Upper lobe of left lung (tissue), 6 donors: ENCODE results near the gene ECEL1. TPM values are rescaled to one million over a fixed set of nuclear protein-coding genes. Genes with fewer than 3 reads are reported as not detected.
A peak's percentile ranks its signal among the peaks of the same experiment; 100 is the strongest.

Source experiments
- ATAC-seq, 2 donors: fragments of 200-7000 bp; cut with Tn5 transposase; one replicate each; pipeline ENCODE4 v1.9.1; 2022; ENCODE audit warnings: mild to moderate bottlenecking in 2 of 2, moderate library complexity in 2 of 2; ENCODE audit not compliant: low FRiP score in 2 of 2
- DNase-seq, 2 donors: peaks; one replicate each; pipeline ENCODE4 v3.0.0-alpha.2; 2019 to 2020
- H3K27ac ChIP-seq, 4 donors: fragments of 200-600 bp; sonication (generic); one replicate each; pipeline ENCODE4 v1.5.1; 2016 to 2019
- H3K27me3 ChIP-seq, 4 donors: fragments of 200-600 bp; sonication (generic); one replicate each; pipeline ENCODE4 v1.5.1; 2017 to 2019
- H3K36me3 ChIP-seq, 4 donors: fragments of 200-600 bp; sonication (generic); one replicate each; pipeline ENCODE4 v1.5.1; 2016 to 2019
- H3K4me1 ChIP-seq, 4 donors: fragments of 200-600 bp; sonication (generic); one replicate each; pipeline ENCODE4 v1.5.1; 2018 to 2019
- H3K4me3 ChIP-seq, 4 donors: fragments of 200-600 bp; sonication (generic); one replicate each; pipeline ENCODE4 v1.5.1; 2017 to 2019; ENCODE audit warnings: mild to moderate bottlenecking in 2 of 4, moderate library complexity in 1 of 4
- H3K9me3 ChIP-seq, 4 donors: fragments of 200-600 bp; sonication (generic); one replicate each; pipeline ENCODE4 v1.5.1; 2018 to 2019
- CTCF ChIP-seq, 6 experiments: fragments of 450-650 bp in 4 of 6; fragments of 200-600 bp in 2 of 6; sonication (generic) in 2 of 6; IDR thresholded peaks; one replicate each; pipeline ENCODE4 v1.5.1; 2016 to 2019; ENCODE audit warnings: antibody characterized with exemption in 6 of 6
- EP300 ChIP-seq, 4 donors: sonication (generic); formaldehyde crosslinking; IDR thresholded peaks; one replicate each; pipeline ENCODE4 v1.5.1; 2017; ENCODE audit warnings: antibody characterized with exemption in 4 of 4, control low read depth in 2 of 4
- POLR2A ChIP-seq, 4 donors: fragments of 450-650 bp; IDR thresholded peaks; one replicate each; pipeline ENCODE4 v1.5.1; 2016 to 2017; ENCODE audit warnings: antibody characterized with exemption in 4 of 4, mild to moderate bottlenecking in 2 of 4
- POLR2AphosphoS5 ChIP-seq, 2 donors: sonication (generic); formaldehyde crosslinking; IDR thresholded peaks; one replicate each; pipeline ENCODE4 v1.5.1; 2017; ENCODE audit warnings: antibody characterized with exemption in 2 of 2
- WGBS, 2 donors: methylation state at CpG; one replicate each; pipeline ENCODE4 v1.1.5; 2017 to 2018; 5-methylcytosine and 5-hydroxymethylcytosine counted together
- total RNA-seq, 6 donors: library from RNA; depleted of rRNA in 4 of 6; stranded (reverse); fragments of >200 nt in 4 of 6; gene quantifications; one replicate each; pipeline versions ENCODE4 v1.1.0 to v1.2.1, GENCODE V29; 2016 to 2021
- donor health status: DM: no; HTN: no; CAD: no; lungs with moderate emphysema.
- donor health status: DM: no; HTN: yes; CAD: no; lungs with severe emphysema.

The ECEL1 gene
- total RNA-seq, 6 donors from 2014 or later: 0.14 to 0.40 TPM; not detected in 4

GRCh38 chr2:232483923-232484627 is 3.6 kb downstream of the ECEL1 start:
- peaks cover 0 to 57% (median 26%) of the 10 kb centered on the region in 4 donors for H3K27me3 ChIP-seq
- DNase-seq: no peak
- H3K4me3 ChIP-seq: no peak overlapping the region
- H3K36me3 ChIP-seq: no peaks in the 10 kb centered on the region
- no peak for ATAC-seq
- no peak for TF ChIP-seq CTCF (IDR thresholded peaks at IDR 0.05)
- TF ChIP-seq POLR2A (IDR thresholded peaks at IDR 0.05): no peak
- no peak for TF ChIP-seq POLR2AphosphoS5 (IDR thresholded peaks at IDR 0.05)
- no peak for TF ChIP-seq EP300 (IDR thresholded peaks at IDR 0.05)
- WGBS, 2 donors: 92 to 100% methylated on average over 1 to 19 of the region's 19 CpGs
- peaks cover 7 to 32% (median 14%) of the 10 kb centered on the region in 4 donors for H3K4me1 ChIP-seq
- H3K9me3 ChIP-seq: no peaks in the 10 kb centered on the region
- no peak overlapping the region for H3K27ac ChIP-seq

- peaks cover 0 to 51% (median 24%) of the 10 kb centered on the region in 4 donors for H3K27me3 ChIP-seq
- no peak for ATAC-seq
- H3K27ac ChIP-seq: no peak overlapping the region
- no peaks in the 10 kb centered on the region for H3K9me3 ChIP-seq
- no peak for TF ChIP-seq POLR2A (IDR thresholded peaks at IDR 0.05)
- no peak for TF ChIP-seq CTCF (IDR thresholded peaks at IDR 0.05)
- no peak for TF ChIP-seq POLR2AphosphoS5 (IDR thresholded peaks at IDR 0.05)
- TF ChIP-seq EP300 (IDR thresholded peaks at IDR 0.05): no peak
- no peak overlapping the region for H3K4me3 ChIP-seq
- WGBS, 2 donors: 87 to 100% methylated on average over 1 to 8 of the region's 10 CpGs
- H3K4me1 ChIP-seq: peaks cover 7 to 32% (median 14%) of the 10 kb centered on the region in 4 donors
- DNase-seq: no peak
- no peaks in the 10 kb centered on the region for H3K36me3 ChIP-seq
Observed at GRCh38 chr2:232483311-232483922, 4.2 kb downstream of the ECEL1 start.

- H3K27me3 ChIP-seq: peaks cover 0 to 42% (median 21%) of the 10 kb centered on the region in 4 donors
- DNase-seq: peak in 1 of 2 donors; percentile 67
Observed at GRCh38 chr2:232482301-232483238, 5.1 kb downstream of the ECEL1 start.

More at GRCh38 chr2:232482301-232483238, 5.1 kb downstream of the ECEL1 start:
- Histone ChIP-seq H3K27ac (no peak overlapping the region), H3K36me3 (no peaks in the 10 kb centered on the region), H3K9me3 (no peaks in the 10 kb centered on the region), H3K4me3 (no peak overlapping the region), H3K4me1 (peaks cover 6 to 26% (median 14%) of the 10 kb centered on the region in 4 donors)
- TF ChIP-seq CTCF (IDR thresholded peaks at IDR 0.05): no peak
- no peak for TF ChIP-seq POLR2AphosphoS5 (IDR thresholded peaks at IDR 0.05)
- TF ChIP-seq EP300 (IDR thresholded peaks at IDR 0.05): no peak
- no peak for TF ChIP-seq POLR2A (IDR thresholded peaks at IDR 0.05)
- WGBS, 2 donors: 86 to 90% methylated on average over 19 to 31 of the region's 31 CpGs
- ATAC-seq: no peak
